ENCODE results near the gene SETD3.

The SETD3 gene

GRCh38 chr14:99359906-99360305 lies 120.8 kb downstream of the SETD3 start:
- no peak for DNase-seq
- Histone ChIP-seq H3K4me1 (no peaks in the 10 kb centered on the region), H3K9me3 (no peaks in the 10 kb centered on the region), H3K4me3 (ENCODE audit: low read depth, low read length) (no peak overlapping the region), H3K27me3 (no peaks in the 10 kb centered on the region), H3K36me3 (no peaks in the 10 kb centered on the region)
- TF ChIP-seq CTCF (IDR thresholded peaks at IDR 0.05; ENCODE audit: low read depth, low read length): no peak

GRCh38 chr14:99357916-99358390 lies 122.7 kb downstream of the SETD3 start:
- TF ChIP-seq CTCF (IDR thresholded peaks at IDR 0.05; ENCODE audit: low read depth, low read length): no peak
- Histone ChIP-seq H3K36me3 (no peaks in the 10 kb centered on the region), H3K9me3 (no peaks in the 10 kb centered on the region), H3K27me3 (no peaks in the 10 kb centered on the region), H3K4me3 (ENCODE audit: low read depth, low read length) (no peak overlapping the region), H3K4me1 (no peaks in the 10 kb centered on the region)
- DNase-seq: no peak

GRCh38 chr14:99357151-99357915 lies 123.3 kb downstream of the SETD3 start:
- no peak for TF ChIP-seq CTCF (IDR thresholded peaks at IDR 0.05; ENCODE audit: low read depth, low read length)
- Histone ChIP-seq H3K9me3 (no peaks in the 10 kb centered on the region), H3K27me3 (no peaks in the 10 kb centered on the region), H3K4me1 (no peaks in the 10 kb centered on the region), H3K36me3 (no peaks in the 10 kb centered on the region), H3K4me3 (ENCODE audit: low read depth, low read length) (no peak overlapping the region)
- DNase-seq: no peak

GRCh38 chr14:99356031-99356608 lies 124.5 kb downstream of the SETD3 start:
- DNase-seq: no peak
- H3K27me3 ChIP-seq: no peaks in the 10 kb centered on the region
- H3K9me3 ChIP-seq: no peaks in the 10 kb centered on the region
- no peaks in the 10 kb centered on the region for H3K36me3 ChIP-seq
- no peak for TF ChIP-seq CTCF (IDR thresholded peaks at IDR 0.05; ENCODE audit: low read depth, low read length)
- no peak overlapping the region for H3K4me3 ChIP-seq (ENCODE audit: low read depth, low read length)
- no peaks in the 10 kb centered on the region for H3K4me1 ChIP-seq

GRCh38 chr14:99354166-99354875 lies 126.3 kb downstream of the SETD3 start:
- DNase-seq: no peak
- H3K4me1 ChIP-seq: no peaks in the 10 kb centered on the region
- H3K9me3 ChIP-seq: no peaks in the 10 kb centered on the region
- no peaks in the 10 kb centered on the region for H3K27me3 ChIP-seq
- TF ChIP-seq CTCF (IDR thresholded peaks at IDR 0.05; ENCODE audit: low read depth, low read length): no peak
- H3K4me3 ChIP-seq (ENCODE audit: low read depth, low read length): no peak overlapping the region
- H3K36me3 ChIP-seq: no peaks in the 10 kb centered on the region
